ENCODE results near the gene CORO6. TPM values are rescaled to one million over a fixed set of nuclear protein-coding genes. Genes with fewer than 3 reads are reported as not detected.

Gene CORO6
- total RNA-seq, 2 donors from 2014 or later: 1.7 to 2.6 TPM

- Mint-ChIP-seq H3K27me3 (no peaks in the 10 kb centered on the region), H3K4me1 (peaks cover 24% of the 10 kb centered on the region), H3K36me3 (ENCODE audit: low read depth) (peaks cover 2% of the 10 kb centered on the region), H3K27ac (no peak overlapping the region), H3K4me3 (no peak overlapping the region)
- no peaks in the 10 kb centered on the region for H3K9me3 ChIP-seq (ENCODE audit: control insufficient read depth, low read length, poor library complexity, severe bottlenecking)
- DNase-seq (no peak), ATAC-seq (no peak)
Observed at GRCh38 chr17:29571883-29572681, 50.6 kb downstream of the CORO6 start.

- Mint-ChIP-seq H3K27ac (no peak overlapping the region), H3K27me3 (no peaks in the 10 kb centered on the region), H3K36me3 (ENCODE audit: low read depth) (peaks cover 2% of the 10 kb centered on the region), H3K4me1 (peaks cover 24% of the 10 kb centered on the region), H3K4me3 (no peak overlapping the region)
- DNase-seq (no peak), ATAC-seq (no peak)
- H3K9me3 ChIP-seq (ENCODE audit: control insufficient read depth, low read length, poor library complexity, severe bottlenecking): no peaks in the 10 kb centered on the region
Observed at GRCh38 chr17:29571486-29571882, 51.2 kb downstream of the CORO6 start.

DNA sequence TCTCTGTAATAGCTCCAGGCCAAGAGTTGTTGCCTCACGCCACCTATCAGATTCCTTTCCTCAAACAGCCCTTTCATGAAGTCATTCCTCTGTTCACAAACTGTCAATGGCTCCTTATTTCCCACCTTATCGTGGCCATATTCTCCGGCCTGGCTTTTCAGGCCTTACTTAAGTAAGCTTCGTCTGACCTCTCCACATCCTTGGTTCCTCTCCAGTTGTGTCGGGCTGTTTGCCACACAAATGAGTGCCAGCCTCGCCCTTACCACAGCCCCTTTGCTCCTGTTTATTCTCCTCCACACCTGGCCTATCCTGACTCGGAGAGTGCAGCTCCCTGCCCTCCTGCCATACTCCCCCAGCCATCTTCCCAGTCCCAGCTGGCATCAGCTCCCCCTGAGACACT lies 52.2 kb downstream of the CORO6 start:
- no peaks in the 10 kb centered on the region for H3K27me3 Mint-ChIP-seq
- DNase-seq (no peak), ATAC-seq (no peak)
- H3K4me1 Mint-ChIP-seq: peaks cover 31% of the 10 kb centered on the region
- H3K9me3 ChIP-seq (ENCODE audit: control insufficient read depth, low read length, poor library complexity, severe bottlenecking): no peaks in the 10 kb centered on the region
- H3K4me3 Mint-ChIP-seq: peak overlapping the region; percentile 66
- H3K27ac Mint-ChIP-seq: peak overlapping the region; percentile 49
- peaks cover 2% of the 10 kb centered on the region for H3K36me3 Mint-ChIP-seq (ENCODE audit: low read depth)

GRCh38 chr17:29569245-29569950 lies 53.3 kb downstream of the CORO6 start:
- peaks cover 2% of the 10 kb centered on the region for H3K36me3 Mint-ChIP-seq (ENCODE audit: low read depth)
- no peaks in the 10 kb centered on the region for H3K27me3 Mint-ChIP-seq
- ATAC-seq (no peak), DNase-seq (no peak)
- H3K4me3 Mint-ChIP-seq: peak overlapping the region; percentile 97
- H3K4me1 Mint-ChIP-seq: peaks cover 31% of the 10 kb centered on the region
- H3K27ac Mint-ChIP-seq: peak overlapping the region; percentile 59
- H3K9me3 ChIP-seq (ENCODE audit: control insufficient read depth, low read length, poor library complexity, severe bottlenecking): no peaks in the 10 kb centered on the region

- Mint-ChIP-seq H3K27ac (peak within 1 kb of the TSS; percentile 75), H3K36me3 (ENCODE audit: low read depth) (peaks cover 2% of the 10 kb centered on the region), H3K4me1 (peaks cover 35% of the 10 kb centered on the region), H3K4me3 (peak within 1 kb of the TSS; percentile 97), H3K27me3 (no peaks in the 10 kb centered on the region)
- ATAC-seq: peak; percentile 69
- peak; percentile 79 to 88 (median 84) for DNase-seq
- no peaks in the 10 kb centered on the region for H3K9me3 ChIP-seq (ENCODE audit: control insufficient read depth, low read length, poor library complexity, severe bottlenecking)
Observed at GRCh38 chr17:29568331-29569244, 54.1 kb downstream of the CORO6 start, which contains the start of gene TP53I13. TP53I13 (plus strand) TSS chr17:29568701; CDS start chr17:29568759, 58 bp downstream.

GRCh38 chr17:29567554-29568330 lies 55.0 kb downstream of the CORO6 start:
- peak overlapping the region; percentile 75 for H3K27ac Mint-ChIP-seq
- peak overlapping the region; percentile 97 for H3K4me3 Mint-ChIP-seq
- H3K9me3 ChIP-seq (ENCODE audit: control insufficient read depth, low read length, poor library complexity, severe bottlenecking): no peaks in the 10 kb centered on the region
- H3K4me1 Mint-ChIP-seq: peaks cover 34% of the 10 kb centered on the region
- H3K36me3 Mint-ChIP-seq (ENCODE audit: low read depth): peaks cover 2% of the 10 kb centered on the region
- peak; percentile 71 for ATAC-seq
- no peaks in the 10 kb centered on the region for H3K27me3 Mint-ChIP-seq
- peak; percentile 62 to 70 (median 64) for DNase-seq

GRCh38 chr17:29567304-29567553 lies 55.5 kb downstream of the CORO6 start:
- H3K27ac Mint-ChIP-seq: no peak overlapping the region

DNA sequence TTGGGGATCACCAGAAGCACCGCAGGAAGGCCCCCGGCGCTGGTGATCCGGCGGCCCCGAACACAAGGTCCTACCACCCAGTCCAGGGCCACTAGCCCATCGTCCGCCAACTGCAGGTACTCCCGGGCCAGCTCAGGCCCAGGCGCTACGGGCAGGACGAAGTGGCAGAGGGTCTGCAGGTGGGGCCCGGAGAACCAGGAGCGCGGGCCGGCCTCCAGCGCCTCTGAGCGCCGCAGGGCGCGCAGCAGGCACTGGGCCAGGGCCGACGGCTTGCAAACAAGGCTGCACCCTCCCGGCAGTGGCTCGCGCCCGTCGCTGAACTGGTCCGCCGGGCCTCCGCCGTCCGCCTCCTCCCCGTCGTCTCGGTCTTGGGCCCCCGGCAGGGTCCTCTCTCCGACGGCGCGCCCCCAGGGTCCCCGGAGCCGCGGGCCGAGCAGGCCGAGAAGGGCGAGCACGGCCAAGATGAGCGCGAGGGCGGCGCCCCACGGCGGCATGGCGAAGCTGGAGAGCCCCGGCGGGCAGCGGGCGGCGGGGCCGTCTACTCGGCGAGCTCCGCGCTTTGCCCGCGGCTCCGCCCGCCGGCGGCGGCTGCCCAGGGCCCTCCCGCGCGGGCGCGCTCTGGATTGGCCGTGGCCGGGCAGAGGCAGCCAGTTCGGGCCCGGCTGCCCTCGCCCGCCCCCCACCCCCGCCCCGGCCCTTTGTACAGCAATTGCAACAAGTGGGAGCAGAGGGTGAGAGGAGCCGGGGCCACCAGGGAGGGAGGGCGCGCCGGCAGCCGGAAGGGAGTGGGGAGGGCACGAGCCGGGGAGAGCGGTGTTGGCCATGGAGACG lies 56.0 kb downstream of the CORO6 start, which contains the start of gene ABHD15:
ABHD15 (minus strand) TSS at position 565 of the 831 bp plus-strand sequence; CDS start at position 494, 71 bp downstream.
- H3K9me3 ChIP-seq (ENCODE audit: control insufficient read depth, low read length, poor library complexity, severe bottlenecking): no peaks in the 10 kb centered on the region
- peaks cover 2% of the 10 kb centered on the region for H3K36me3 Mint-ChIP-seq (ENCODE audit: low read depth)
- DNase-seq (peak; percentile 39 to 54 (median 50)), ATAC-seq (peak; percentile 40)
- H3K4me3 Mint-ChIP-seq: peak within 1 kb of the TSS; percentile 97
- no peaks in the 10 kb centered on the region for H3K27me3 Mint-ChIP-seq
- H3K4me1 Mint-ChIP-seq: peaks cover 43% of the 10 kb centered on the region
- peak within 1 kb of the TSS; percentile 80 for H3K27ac Mint-ChIP-seq

More at GRCh38 chr17:29567304-29567553, 55.5 kb downstream of the CORO6 start:
- Mint-ChIP-seq H3K4me3 (peak overlapping the region; percentile 97), H3K4me1 (peaks cover 38% of the 10 kb centered on the region), H3K36me3 (ENCODE audit: low read depth) (peaks cover 2% of the 10 kb centered on the region), H3K27me3 (no peaks in the 10 kb centered on the region)
- ATAC-seq: peak; percentile 1
- no peak for DNase-seq
- no peaks in the 10 kb centered on the region for H3K9me3 ChIP-seq (ENCODE audit: control insufficient read depth, low read length, poor library complexity, severe bottlenecking)

DNA sequence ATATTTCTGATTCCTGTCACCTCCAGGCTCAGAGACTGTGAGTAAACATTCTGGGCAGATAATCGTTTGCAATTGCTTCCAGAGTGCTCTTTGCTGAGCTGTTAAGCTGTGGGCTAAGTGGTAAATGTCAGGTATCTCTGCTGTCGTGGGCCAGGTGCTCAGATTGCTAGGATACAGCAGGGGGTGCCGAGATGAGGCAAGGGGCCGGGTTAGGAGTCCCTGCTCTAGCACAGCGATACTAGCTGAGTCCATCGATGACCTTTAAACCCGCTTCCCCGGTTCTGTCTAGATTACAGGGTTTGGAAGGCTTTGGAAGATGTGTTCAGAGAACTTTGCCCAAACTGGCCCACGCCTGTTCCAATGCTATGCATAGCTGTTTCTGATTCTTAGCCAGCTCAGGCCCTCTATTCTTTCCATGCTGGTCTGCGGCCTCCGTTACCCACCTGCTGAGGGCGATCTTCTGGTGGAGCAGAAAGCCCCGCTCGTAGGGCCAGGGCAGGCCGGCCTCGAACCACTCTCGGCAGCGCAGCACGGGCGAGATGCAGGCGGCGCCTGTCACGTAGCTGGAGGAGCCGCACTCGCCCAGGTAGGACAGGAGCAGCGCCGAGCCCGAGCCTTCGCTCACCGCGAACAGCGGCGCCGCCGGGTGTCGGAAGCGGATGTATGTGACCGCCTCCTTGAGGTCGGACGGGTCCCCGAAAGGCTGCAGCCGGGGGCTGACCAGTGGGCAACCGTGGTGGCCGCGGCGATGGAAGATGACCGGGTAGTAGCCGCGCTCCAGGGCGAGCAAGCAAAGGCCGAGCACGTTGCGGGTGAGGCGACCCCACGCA lies 56.9 kb downstream of the CORO6 start:
- DNase-seq: peak; percentile 33 to 49 (median 44)
- H3K4me3 Mint-ChIP-seq: peak overlapping the region; percentile 97
- ATAC-seq: peak; percentile 31
- H3K27ac Mint-ChIP-seq: peak overlapping the region; percentile 80
- peaks cover 40% of the 10 kb centered on the region for H3K4me1 Mint-ChIP-seq
- H3K36me3 Mint-ChIP-seq (ENCODE audit: low read depth): peaks cover 2% of the 10 kb centered on the region
- H3K9me3 ChIP-seq (ENCODE audit: control insufficient read depth, low read length, poor library complexity, severe bottlenecking): no peaks in the 10 kb centered on the region
- H3K27me3 Mint-ChIP-seq: no peaks in the 10 kb centered on the region
